HG03103 (cell line): ENCODE results near the gene LPCAT4.
A peak's percentile ranks its signal among the peaks of the same experiment; 100 is the strongest.

Source experiments
- ATAC-seq: cut with Tn5 transposase; IDR thresholded peaks from one replicate; pipeline ENCODE4 v1.9.1; 2021; ENCODE audit warnings: low read depth; ENCODE audit not compliant: unreplicated experiment

Gene LPCAT4

GRCh38 chr15:34339946-34340345 lies 27.1 kb downstream of the LPCAT4 start:
- no peak for ATAC-seq

DNA sequence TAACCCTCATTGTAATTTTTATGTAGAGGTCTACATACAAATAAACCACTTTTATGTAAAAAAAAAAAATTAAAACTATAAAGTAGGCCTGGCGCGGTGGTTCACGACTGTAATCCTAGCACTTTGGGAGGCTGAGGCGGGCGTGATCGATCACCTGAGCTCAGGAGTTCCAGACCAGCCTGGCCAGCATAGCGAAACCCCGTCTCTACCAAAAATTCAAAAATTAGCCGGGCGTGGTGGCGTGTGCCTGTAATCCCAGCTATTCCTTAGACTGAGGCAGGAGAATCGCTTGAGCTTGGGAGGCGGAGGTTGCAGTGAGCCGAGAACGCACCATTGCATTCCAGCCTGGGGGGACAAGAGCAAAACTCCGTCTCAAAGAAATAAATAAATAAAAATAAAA lies 28.6 kb downstream of the LPCAT4 start:
- no peak for ATAC-seq

DNA sequence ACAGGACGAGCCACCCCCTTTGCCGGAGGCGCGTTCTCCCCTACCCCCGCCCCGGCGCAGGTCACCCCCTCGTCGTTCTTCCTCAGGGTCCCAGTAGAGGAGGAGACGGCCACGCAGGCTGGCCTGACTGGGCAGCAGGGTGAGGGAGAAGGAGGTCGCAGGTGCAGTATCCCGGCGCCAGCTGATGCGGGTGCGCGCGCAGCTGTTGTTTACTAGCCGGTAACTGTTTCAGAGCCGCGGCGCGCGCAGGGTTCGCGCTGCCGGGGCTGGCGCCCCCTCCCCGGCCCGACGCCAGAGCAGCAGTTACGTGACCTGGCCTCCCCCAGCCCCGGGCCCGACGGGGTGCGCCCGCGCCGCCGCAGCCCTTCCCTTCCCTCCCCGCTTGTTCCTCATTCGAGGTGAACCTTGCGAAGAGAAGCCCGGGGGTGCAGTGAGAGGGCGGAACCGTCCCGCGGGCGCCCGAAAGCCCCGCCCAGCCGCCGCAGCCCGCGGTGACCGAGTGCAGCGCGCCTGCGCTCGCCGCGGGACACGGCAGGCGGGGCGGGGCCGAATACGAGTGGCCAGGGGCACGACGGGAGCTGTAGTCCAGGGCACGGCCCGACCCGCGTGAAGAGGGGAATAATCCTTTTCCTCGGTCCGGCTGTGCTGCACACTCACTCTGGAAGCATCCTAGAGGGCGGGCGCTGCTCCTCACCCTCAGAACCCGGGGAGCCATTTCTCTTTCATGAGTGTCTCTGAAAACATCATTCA lies 29.3 kb downstream of the LPCAT4 start, which contains the start of gene SLC12A6:
TSS of gene SLC12A6 (minus strand) at position 225 of the 750 bp plus-strand sequence. CDS start 1,101 bp downstream, outside the sequence.
- ATAC-seq = peak; percentile 53

GRCh38 chr15:34336991-34337556 lies 29.9 kb downstream of the LPCAT4 start:
- peak; percentile 14 for ATAC-seq

GRCh38 chr15:34336231-34336990 lies 30.6 kb downstream of the LPCAT4 start:
- no peak for ATAC-seq

GRCh38 chr15:34335176-34336032 lies 31.6 kb downstream of the LPCAT4 start:
- no peak for ATAC-seq

DNA sequence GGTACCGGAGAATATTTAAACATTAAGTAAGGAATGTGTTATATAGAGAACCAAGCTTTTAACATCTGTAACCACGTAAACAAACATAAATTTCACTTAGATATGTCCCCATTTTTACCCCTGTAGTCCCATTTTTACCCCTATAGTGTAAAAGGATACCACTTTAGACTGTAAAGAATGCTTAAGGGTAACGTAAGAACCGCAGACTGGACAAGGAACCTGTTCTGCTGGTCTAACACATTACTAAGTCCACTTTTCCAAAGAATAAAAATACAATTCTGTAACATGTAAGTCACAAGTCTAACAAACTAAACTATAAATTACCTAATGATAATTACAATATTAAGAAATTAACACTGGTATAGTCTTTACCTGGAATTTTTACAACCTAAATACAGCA lies 32.3 kb downstream of the LPCAT4 start:
- ATAC-seq = no peak

GRCh38 chr15:34332553-34333120 lies 34.4 kb downstream of the LPCAT4 start:
- no peak for ATAC-seq

- no peak for ATAC-seq
Observed at GRCh38 chr15:34331809-34332208, 35.2 kb downstream of the LPCAT4 start.

GRCh38 chr15:34330279-34330678 lies 36.7 kb downstream of the LPCAT4 start:
- ATAC-seq = no peak

- no peak for ATAC-seq
Observed at GRCh38 chr15:34329006-34329405, 38.0 kb downstream of the LPCAT4 start.

DNA sequence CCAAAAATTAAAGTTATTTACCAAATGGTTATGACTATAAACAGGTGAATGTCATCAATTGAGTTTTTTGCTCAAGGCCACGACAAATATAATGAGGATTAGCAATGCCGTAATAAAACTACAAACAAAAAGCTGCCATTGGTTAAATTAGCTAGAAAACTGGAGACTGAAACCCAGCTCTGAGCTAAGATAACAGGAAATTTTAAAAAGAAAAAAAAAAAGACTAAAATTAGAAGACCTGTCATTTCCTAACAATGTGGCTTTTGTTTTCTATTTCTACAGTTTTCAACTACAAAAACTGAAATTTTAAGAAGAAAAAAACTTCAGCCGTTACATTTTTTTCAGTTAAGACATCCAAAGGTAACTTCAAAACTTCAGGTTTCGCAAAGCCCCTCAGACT lies 39.1 kb downstream of the LPCAT4 start:
- no peak for ATAC-seq

- no peak for ATAC-seq
Observed at GRCh38 chr15:34325368-34325767, 41.6 kb downstream of the LPCAT4 start.

DNA sequence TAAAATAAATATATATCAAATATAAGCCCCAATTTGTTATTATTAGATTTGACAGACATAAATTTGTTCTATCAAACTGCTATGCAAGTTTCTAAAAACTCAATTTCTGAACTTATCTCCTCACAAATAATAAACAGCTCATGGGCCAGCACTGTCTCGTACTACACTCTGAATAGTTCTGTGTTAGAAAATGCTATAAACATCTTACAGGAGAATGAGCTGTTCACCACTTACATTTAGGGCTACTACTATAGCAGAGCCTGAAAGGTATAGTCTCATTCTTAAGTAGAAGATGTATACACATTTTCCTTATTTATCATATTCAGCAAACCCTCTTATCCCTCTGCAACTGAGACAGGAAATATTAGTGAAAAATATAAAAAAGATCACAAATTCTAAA lies 42.1 kb downstream of the LPCAT4 start:
- ATAC-seq = no peak

DNA sequence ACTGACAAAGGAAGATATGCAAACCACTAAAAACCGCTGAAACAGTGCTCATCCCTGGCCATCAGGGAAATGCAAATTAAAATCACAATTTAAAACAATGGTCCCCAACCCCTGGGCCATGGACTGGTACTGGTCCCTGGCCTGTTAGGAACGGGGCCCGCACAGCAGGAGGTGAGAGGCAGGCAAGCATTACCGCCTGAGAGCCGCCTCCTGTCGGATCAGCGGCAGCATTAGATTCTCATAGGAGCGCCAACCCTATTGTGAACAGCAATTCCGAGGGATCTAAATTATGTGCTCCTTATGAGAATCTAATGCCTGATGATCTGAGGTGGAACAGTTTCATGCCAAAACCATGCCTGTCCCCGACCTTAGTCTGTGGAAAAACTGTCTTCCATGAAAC lies 43.8 kb downstream of the LPCAT4 start:
- no peak for ATAC-seq

DNA sequence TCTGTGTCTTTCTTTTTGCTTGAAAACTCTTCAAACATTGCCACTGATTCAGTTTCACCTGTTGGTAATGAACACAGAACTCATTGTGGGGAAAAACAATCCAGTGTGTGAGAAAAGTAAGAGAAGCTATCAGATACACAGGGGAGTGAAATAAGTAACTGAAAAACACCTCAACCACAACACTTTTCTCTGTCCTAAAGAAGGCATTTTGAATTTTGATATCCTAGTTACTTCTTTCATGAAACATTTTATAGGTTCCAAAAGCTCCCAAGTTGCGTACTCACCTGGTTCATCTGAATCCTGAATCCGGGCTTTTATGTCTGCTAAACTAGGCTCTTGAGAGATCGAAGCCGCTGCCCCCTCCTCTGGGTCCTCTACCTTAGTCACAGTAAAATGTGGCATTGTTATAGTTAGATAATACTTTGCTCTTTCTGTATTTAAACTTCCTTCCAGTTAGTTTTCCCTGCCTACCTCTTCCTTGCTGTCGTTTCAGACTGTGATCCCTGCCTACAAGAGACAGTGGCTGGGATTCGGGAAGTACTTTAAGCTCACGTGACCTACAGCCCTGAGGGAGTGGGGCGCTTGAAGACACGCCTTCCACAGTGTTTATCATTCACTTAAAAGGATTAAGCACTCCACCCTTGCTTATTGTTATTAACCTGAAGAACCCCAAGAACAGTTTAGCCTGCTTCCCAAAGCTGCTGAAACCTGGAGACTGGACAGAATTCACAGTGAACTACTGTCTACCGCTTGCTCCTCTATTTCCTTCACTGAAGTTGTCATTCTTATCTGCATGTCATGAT lies 48.5 kb downstream of the LPCAT4 start:
- ATAC-seq = peak; percentile 58

GRCh38 chr15:34314491-34315490 lies 52.2 kb downstream of the LPCAT4 start:
- ATAC-seq = no peak

GRCh38 chr15:34311563-34311962 lies 55.4 kb downstream of the LPCAT4 start:
- no peak for ATAC-seq
